Fibroblast of pulmonary artery (primary cell): ENCODE results near the gene KLHL20.
"Not testable (repeated sequence)": the region's sequence is repeated elsewhere in the genome, so short reads cannot be mapped to it uniquely, and the experiment has no call there.

ENCODE experiments used
- DNase-seq: peaks from one replicate; pipeline ENCODE4 v3.0.0-alpha.2; 2010; ENCODE audit warnings: low read depth
- H3K4me3 ChIP-seq: replicated peaks from 2 replicates; pipeline ENCODE4 v1.5.1; 2011; ENCODE audit warnings: low read depth, mild to moderate bottlenecking, control low read depth, low read length, moderate library complexity
- CTCF ChIP-seq: IDR thresholded peaks from 2 replicates; pipeline ENCODE4 v1.5.1; 2011; ENCODE audit warnings: mild to moderate bottlenecking, control low read depth, low read length, inconsistent platforms; ENCODE audit errors: missing control alignments

KLHL20 gene

GRCh38 chr1:173693238-173693637 is 21.5 kb upstream of the KLHL20 start:
- no peak overlapping the region for H3K4me3 ChIP-seq
- DNase-seq = no peak
- TF ChIP-seq CTCF = no peak

- H3K4me3 ChIP-seq, DNase-seq: not testable (repeated sequence)
Observed at GRCh38 chr1:173701299-173701698, 13.5 kb upstream of the KLHL20 start.

GRCh38 chr1:173702736-173703135 is 12.0 kb upstream of the KLHL20 start:
- no peak overlapping the region for H3K4me3 ChIP-seq
- no peak for TF ChIP-seq CTCF
- DNase-seq = no peak

GRCh38 chr1:173705117-173705516 is 9.7 kb upstream of the KLHL20 start:
- H3K4me3 ChIP-seq = no peak overlapping the region
- no peak for DNase-seq
- TF ChIP-seq CTCF = no peak

GRCh38 chr1:173708787-173709186 is 6.0 kb upstream of the KLHL20 start:
- H3K4me3 ChIP-seq = no peak overlapping the region
- no peak for TF ChIP-seq CTCF
- DNase-seq = no peak

GRCh38 chr1:173714441-173714758 is 381 bp upstream of the KLHL20 start:
- DNase-seq = peak; percentile 3
- H3K4me3 ChIP-seq = peak overlapping the region; percentile 88
- TF ChIP-seq CTCF = no peak

- no peak for DNase-seq
- TF ChIP-seq CTCF = no peak
- peak overlapping the region; percentile 88 for H3K4me3 ChIP-seq
Observed at GRCh38 chr1:173715538-173715844, 710 bp downstream of the KLHL20 start.

GRCh38 chr1:173717238-173717637 is 2.5 kb downstream of the KLHL20 start:
- TF ChIP-seq CTCF = no peak
- DNase-seq = no peak
- no peak overlapping the region for H3K4me3 ChIP-seq

GRCh38 chr1:173731331-173731730 is 16.6 kb downstream of the KLHL20 start:
- not testable (repeated sequence) for DNase-seq, H3K4me3 ChIP-seq
